ENCODE measurements around the gene ETS2. TPM values are rescaled to one million over a fixed set of nuclear protein-coding genes. Genes with fewer than 3 reads are reported as not detected.

ETS2 gene
- total and polyA plus RNA-seq, 2 of the 8 experiments (the other 6 are each of a cell fraction or from before 2014, with no cell fraction given) = 11.0 to 45.1 TPM

DNA sequence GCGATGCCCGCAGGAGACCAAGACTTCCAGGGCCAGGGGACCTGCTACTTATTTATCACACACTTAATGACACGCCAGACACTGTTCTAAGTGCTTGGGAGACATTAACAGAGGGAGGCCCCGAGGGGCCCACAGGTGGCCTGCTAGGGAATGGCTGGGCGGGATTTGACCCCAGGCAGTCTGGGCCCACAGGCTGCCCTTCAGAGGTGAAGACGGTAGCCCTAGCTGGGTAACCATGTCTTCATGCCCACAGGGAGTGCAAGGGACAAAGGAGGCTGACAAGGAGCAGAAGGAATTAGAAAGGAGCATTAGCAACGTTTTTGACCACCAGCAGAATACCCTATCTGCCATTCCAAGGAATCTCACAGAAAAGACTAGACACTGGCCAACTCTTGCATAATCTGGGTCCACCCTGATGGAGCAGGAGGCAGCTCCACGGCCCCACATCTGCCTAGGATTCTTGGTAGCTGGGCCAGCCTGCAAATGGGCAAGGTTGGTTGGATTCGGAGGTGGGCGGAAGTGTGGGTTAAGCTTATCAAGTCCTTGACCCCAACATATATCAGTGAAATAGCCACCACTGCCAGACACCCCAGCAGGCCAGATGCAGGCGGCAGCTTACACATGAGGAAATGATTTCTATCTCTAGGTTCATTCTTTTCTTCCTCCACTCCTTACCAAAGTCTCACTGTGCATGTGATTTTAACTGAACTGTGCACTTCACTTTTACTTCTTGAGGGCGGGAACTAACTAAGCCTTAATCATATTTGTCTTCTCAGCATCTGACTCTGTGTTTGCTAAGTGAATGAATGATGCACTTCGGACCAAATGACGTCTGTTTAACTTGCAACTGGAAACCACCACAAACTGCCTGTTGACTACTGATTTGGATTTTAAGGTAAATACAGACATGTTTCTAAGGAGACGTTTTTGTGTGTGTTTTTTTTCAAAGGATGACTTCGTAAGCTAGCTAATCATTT, 3.4 kb upstream of the ETS2 start (continued):
- TF ChIP-seq HDAC6 (IDR thresholded peaks at IDR 0.05; ENCODE audit: low read depth, low read length) (no peak), TBP (IDR thresholded peaks at IDR 0.05; ENCODE audit: low read depth, low read length) (no peak), TAF1 (IDR thresholded peaks at IDR 0.05; ENCODE audit: low read depth, low read length) (no peak)
